Stimulated activated CD4-positive, alpha-beta T cell treated with anti-CD3 and anti-CD28 coated beads, Interleukin-4, amount 100 ng/mL, for 24 hours (primary cell): ENCODE data around the gene FTL.

Experiments
- DNase-seq: peaks from one replicate; pipeline ENCODE4 v3.0.0-alpha.2; 2020

FTL gene

GRCh38 chr19:48966541-48967345 is 1.6 kb downstream of the FTL start:
- DNase-seq = no peak

- no peak for DNase-seq
These were observed 2.5 kb downstream of the FTL start for GRCh38 chr19:48967346-48968178.

- no peak for DNase-seq
These were observed 3.1 kb downstream of the FTL start for GRCh38 chr19:48968179-48968661.

GRCh38 chr19:48968813-48969218 is 3.7 kb downstream of the FTL start:
- no peak for DNase-seq

- no peak for DNase-seq
These were observed 4.4 kb downstream of the FTL start for GRCh38 chr19:48969276-48970138.

- DNase-seq = no peak
These were observed 5.1 kb downstream of the FTL start for GRCh38 chr19:48970139-48970766.

GRCh38 chr19:48970923-48971395 is 5.8 kb downstream of the FTL start:
- peak; percentile 87 for DNase-seq

- DNase-seq = no peak
These were observed 11.1 kb downstream of the FTL start for GRCh38 chr19:48975947-48976847.

GRCh38 chr19:48977061-48977460 is 12.0 kb downstream of the FTL start:
- no peak for DNase-seq

GRCh38 chr19:48982280-48982679 is 17.2 kb downstream of the FTL start:
- DNase-seq = no peak

GRCh38 chr19:48985711-48986110 is 20.6 kb downstream of the FTL start:
- DNase-seq = no peak

GRCh38 chr19:48986211-48986610 is 21.1 kb downstream of the FTL start:
- no peak for DNase-seq

GRCh38 chr19:48987323-48987722 is 22.2 kb downstream of the FTL start:
- DNase-seq = no peak

GRCh38 chr19:48988286-48988685 is 23.2 kb downstream of the FTL start:
- no peak for DNase-seq

GRCh38 chr19:48988860-48989259 is 23.8 kb downstream of the FTL start:
- no peak for DNase-seq

GRCh38 chr19:48989701-48990291 is 24.7 kb downstream of the FTL start:
- DNase-seq = no peak

- DNase-seq = no peak
These were observed 25.3 kb downstream of the FTL start for GRCh38 chr19:48990400-48990799.

GRCh38 chr19:48991011-48991609 is 26.0 kb downstream of the FTL start:
- no peak for DNase-seq

GRCh38 chr19:48991873-48992580 is 26.9 kb downstream of the FTL start:
- no peak for DNase-seq
